DND-41 (cell line): ENCODE results near the gene KIAA1755.

Experiments
- ATAC-seq: fragments of 200-7000 bp; cut with Tn5 transposase; 3 replicates; pipeline ENCODE4 v1.9.1; 2021; ENCODE audit warnings: low read depth; ENCODE audit not compliant: insufficient read depth
- DNase-seq: peaks from one replicate; pipeline ENCODE4 v3.0.0-alpha.2; 2020
- H2AFZ ChIP-seq: 2 replicates; pipeline ENCODE4 v1.6.0; 2012; ENCODE audit warnings: low read depth, low read length
- H3K27ac ChIP-seq: 2 replicates; pipeline ENCODE4 v1.5.1; 2012; ENCODE audit warnings: low read length, inconsistent platforms
- H3K27me3 ChIP-seq: fragments of 200-600 bp; sonication (generic); 2 replicates; pipeline ENCODE4 v1.6.0; 2012; ENCODE audit warnings: low read length, mild to moderate bottlenecking, inconsistent platforms; ENCODE audit not compliant: insufficient read depth, poor library complexity
- H3K36me3 ChIP-seq: 2 replicates; pipeline ENCODE4 v1.5.1; 2012; ENCODE audit warnings: low read length, inconsistent platforms; ENCODE audit not compliant: insufficient read depth
- H3K4me1 ChIP-seq: 2 replicates; pipeline ENCODE4 v1.5.1; 2012; ENCODE audit warnings: mild to moderate bottlenecking, low read length; ENCODE audit not compliant: insufficient read depth
- H3K4me2 ChIP-seq: 2 replicates; pipeline ENCODE4 v1.6.0; 2012; ENCODE audit warnings: mild to moderate bottlenecking, moderate library complexity, low read length, inconsistent platforms; ENCODE audit not compliant: insufficient read depth
- H3K4me3 ChIP-seq, 2 experiments: fragments of 200-600 bp in 1 of 2; shearing (Covaris generic) in 1 of 2; 2 replicates each; pipeline ENCODE4 v1.5.1; 2012 to 2016; ENCODE audit warnings: inconsistent platforms in 2 of 2, low read length in 2 of 2, mild to moderate bottlenecking in 2 of 2, low read depth in 1 of 2, moderate library complexity in 1 of 2
- H3K79me2 ChIP-seq: 2 replicates; pipeline ENCODE4 v1.6.0; 2012; ENCODE audit warnings: low read length, inconsistent platforms; ENCODE audit not compliant: insufficient read depth
- H3K9ac ChIP-seq: 2 replicates; pipeline ENCODE4 v1.6.0; 2012; ENCODE audit warnings: low read depth, mild to moderate bottlenecking, inconsistent platforms, low read length, moderate library complexity
- H3K9me3 ChIP-seq: 2 replicates; pipeline ENCODE4 v1.5.1; 2012; ENCODE audit warnings: low read length, moderate library complexity, mild to moderate bottlenecking, inconsistent platforms; ENCODE audit not compliant: insufficient read depth, severe bottlenecking
- H4K20me1 ChIP-seq: 2 replicates; pipeline ENCODE4 v1.6.0; 2012; ENCODE audit warnings: low read length; ENCODE audit not compliant: insufficient read depth
- EZH2 ChIP-seq: IDR thresholded peaks from 3 replicates; pipeline ENCODE4 v1.6.1; 2012; ENCODE audit warnings: borderline replicate concordance, low read depth, mild to moderate bottlenecking, moderate library complexity, low read length, inconsistent platforms; ENCODE audit not compliant: severe bottlenecking
- TF ChIP-seq, protein P1 (sequence below): IDR thresholded peaks from 2 replicates; pipeline ENCODE4 v1.5.1; 2012; ENCODE audit warnings: borderline replicate concordance, low read length, moderate library complexity, mild to moderate bottlenecking; ENCODE audit not compliant: poor library complexity, severe bottlenecking; ENCODE audit errors: extremely low read depth

The KIAA1755 gene

DNA sequence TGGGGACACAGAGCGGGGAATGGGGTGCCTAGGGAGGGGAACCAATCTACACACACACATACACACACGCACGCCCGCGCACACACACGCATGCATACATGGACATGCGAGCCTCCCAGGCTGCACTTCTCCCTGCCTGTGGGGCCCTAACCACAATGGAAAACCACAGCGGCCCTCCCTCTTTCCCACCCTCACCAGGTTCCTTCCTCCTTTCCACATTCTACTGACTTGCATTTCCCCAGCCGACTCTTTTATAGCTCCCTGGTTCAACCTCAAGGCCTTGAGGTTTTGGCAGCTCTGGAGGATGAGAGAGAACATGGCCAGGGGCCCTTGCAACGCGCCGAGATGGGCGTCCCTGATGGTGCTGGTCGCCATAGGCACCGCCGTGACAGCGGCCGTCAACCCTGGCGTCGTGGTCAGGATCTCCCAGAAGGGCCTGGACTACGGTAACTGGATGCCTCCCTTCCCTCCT lies 43.4 kb upstream of the KIAA1755 start, which contains the start of gene BPI:
TSS of gene BPI (plus strand) at position 249 of the 472 bp plus-strand sequence. CDS start at position 317, 68 bp downstream.
- Histone ChIP-seq H3K4me3 (no peak within 1 kb of the TSS), H3K27me3 (peaks cover 31% of the 10 kb centered on the region), H3K4me2 (peak within 1 kb of the TSS; percentile 12), H3K36me3 (no peaks in the 10 kb centered on the region), H2AFZ (no peak within 1 kb of the TSS), H3K79me2 (no peaks in the 10 kb centered on the region), H3K9me3 (no peaks in the 10 kb centered on the region), H3K4me1 (peaks cover 14% of the 10 kb centered on the region), H3K27ac (no peak within 1 kb of the TSS), H4K20me1 (peaks cover 9% of the 10 kb centered on the region), H3K9ac (no peak within 1 kb of the TSS)
- ATAC-seq (peak; percentile 89), DNase-seq (peak; percentile 62)
- TF ChIP-seq, protein P1, sequence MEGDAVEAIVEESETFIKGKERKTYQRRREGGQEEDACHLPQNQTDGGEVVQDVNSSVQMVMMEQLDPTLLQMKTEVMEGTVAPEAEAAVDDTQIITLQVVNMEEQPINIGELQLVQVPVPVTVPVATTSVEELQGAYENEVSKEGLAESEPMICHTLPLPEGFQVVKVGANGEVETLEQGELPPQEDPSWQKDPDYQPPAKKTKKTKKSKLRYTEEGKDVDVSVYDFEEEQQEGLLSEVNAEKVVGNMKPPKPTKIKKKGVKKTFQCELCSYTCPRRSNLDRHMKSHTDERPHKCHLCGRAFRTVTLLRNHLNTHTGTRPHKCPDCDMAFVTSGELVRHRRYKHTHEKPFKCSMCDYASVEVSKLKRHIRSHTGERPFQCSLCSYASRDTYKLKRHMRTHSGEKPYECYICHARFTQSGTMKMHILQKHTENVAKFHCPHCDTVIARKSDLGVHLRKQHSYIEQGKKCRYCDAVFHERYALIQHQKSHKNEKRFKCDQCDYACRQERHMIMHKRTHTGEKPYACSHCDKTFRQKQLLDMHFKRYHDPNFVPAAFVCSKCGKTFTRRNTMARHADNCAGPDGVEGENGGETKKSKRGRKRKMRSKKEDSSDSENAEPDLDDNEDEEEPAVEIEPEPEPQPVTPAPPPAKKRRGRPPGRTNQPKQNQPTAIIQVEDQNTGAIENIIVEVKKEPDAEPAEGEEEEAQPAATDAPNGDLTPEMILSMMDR, result no peak
- TF ChIP-seq EZH2, result no peak

GRCh38 chr20:38302786-38303185 lies 42.3 kb upstream of the KIAA1755 start:
- Histone ChIP-seq H3K4me3 (no peak overlapping the region), H3K27me3 (peaks cover 31% of the 10 kb centered on the region), H2AFZ (no peak overlapping the region), H3K9me3 (no peaks in the 10 kb centered on the region), H3K4me2 (no peak overlapping the region), H3K79me2 (no peaks in the 10 kb centered on the region), H4K20me1 (peaks cover 9% of the 10 kb centered on the region), H3K27ac (no peak overlapping the region), H3K9ac (no peak overlapping the region), H3K36me3 (no peaks in the 10 kb centered on the region), H3K4me1 (peaks cover 12% of the 10 kb centered on the region)
- ATAC-seq, result no peak
- no peak for DNase-seq
- TF ChIP-seq, protein P1, result no peak
- TF ChIP-seq EZH2, result no peak

DNA sequence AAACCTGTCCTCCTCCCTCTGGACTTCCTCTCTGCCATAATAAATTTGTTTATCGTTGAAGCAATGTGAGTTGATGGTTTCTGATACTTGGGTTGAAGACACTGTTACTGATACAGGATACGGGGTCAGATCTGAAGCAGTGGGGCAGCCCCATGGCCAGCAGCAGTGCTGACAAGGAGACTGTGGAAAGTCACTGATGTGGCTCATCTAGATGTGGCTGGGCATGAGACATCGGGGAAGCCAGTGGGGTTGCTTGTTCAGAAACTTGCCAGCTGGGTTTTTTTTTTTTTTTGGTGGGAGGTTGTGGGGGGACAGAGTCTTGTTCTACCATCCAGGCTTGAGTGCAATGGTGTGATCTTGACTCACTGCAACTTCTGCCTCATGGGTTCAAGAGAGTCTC lies 40.8 kb upstream of the KIAA1755 start:
- no peak for ATAC-seq
- peaks cover 28% of the 10 kb centered on the region for H3K27me3 ChIP-seq
- H3K9ac ChIP-seq, result no peak overlapping the region
- peaks cover 10% of the 10 kb centered on the region for H3K4me1 ChIP-seq
- TF ChIP-seq, protein P1, result no peak
- TF ChIP-seq EZH2, result no peak
- no peaks in the 10 kb centered on the region for H3K79me2 ChIP-seq
- H3K4me2 ChIP-seq, result no peak overlapping the region
- no peaks in the 10 kb centered on the region for H3K9me3 ChIP-seq
- DNase-seq, result no peak
- H3K27ac ChIP-seq, result no peak overlapping the region
- peaks cover 9% of the 10 kb centered on the region for H4K20me1 ChIP-seq
- no peak overlapping the region for H2AFZ ChIP-seq
- no peaks in the 10 kb centered on the region for H3K36me3 ChIP-seq
- no peak overlapping the region for H3K4me3 ChIP-seq
